Measurements from ENCODE around the gene FXR1.

- TF ChIP-seq EZH2 (IDR thresholded peaks at IDR 0.05; ENCODE audit: low read depth): no peak
- no peak for TF ChIP-seq CTCF (conservative IDR thresholded peaks at IDR 0.05)
Measured at GRCh38 chr3:180970931-180971330, 58.5 kb downstream of the FXR1 start.

Data from PC-9 (cell line).